ENCODE measurements around the gene CTNS.

CTNS gene

GRCh38 chr17:3626831-3627768, 9.5 kb upstream of the CTNS start:
- no peak for DNase-seq

- DNase-seq = no peak
Observed at GRCh38 chr17:3627769-3628167, 8.8 kb upstream of the CTNS start.

GRCh38 chr17:3630781-3631180, 5.8 kb upstream of the CTNS start:
- DNase-seq = no peak

GRCh38 chr17:3632287-3632686, 4.3 kb upstream of the CTNS start:
- DNase-seq = no peak

- DNase-seq = no peak
Observed at GRCh38 chr17:3635474-3636153, 946 bp upstream of the CTNS start.

GRCh38 chr17:3636908-3637373, 381 bp downstream of the CTNS start:
- DNase-seq = peak in 1 of 2 experiments; percentile 6

GRCh38 chr17:3639981-3640596, 3.5 kb downstream of the CTNS start:
- no peak for DNase-seq

- DNase-seq = no peak
Observed at GRCh38 chr17:3641014-3641413, 4.5 kb downstream of the CTNS start.

GRCh38 chr17:3641717-3642486, 5.3 kb downstream of the CTNS start:
- DNase-seq = no peak

- no peak for DNase-seq
Observed at GRCh38 chr17:3643889-3644349, 7.4 kb downstream of the CTNS start.

- no peak for DNase-seq
Observed at GRCh38 chr17:3645310-3645709, 8.8 kb downstream of the CTNS start.

GRCh38 chr17:3647251-3647650, 10.7 kb downstream of the CTNS start:
- DNase-seq = no peak

GRCh38 chr17:3647769-3648555, 11.4 kb downstream of the CTNS start:
- peak; percentile 39 for DNase-seq

GRCh38 chr17:3655766-3656165, 19.2 kb downstream of the CTNS start:
- no peak for DNase-seq

GRCh38 chr17:3656353-3656752, 19.8 kb downstream of the CTNS start:
- DNase-seq = no peak

GRCh38 chr17:3656755-3657587, 20.4 kb downstream of the CTNS start:
- DNase-seq = no peak

- DNase-seq = no peak
Observed at GRCh38 chr17:3657588-3657869, 21.0 kb downstream of the CTNS start.

GRCh38 chr17:3657874-3658783, 21.6 kb downstream of the CTNS start:
- no peak for DNase-seq

GRCh38 chr17:3658784-3659449, 22.4 kb downstream of the CTNS start:
- no peak for DNase-seq

All from activated CD4-positive, alpha-beta T cell treated with anti-CD3 and anti-CD28 coated beads, Interleukin-2, amount 50 U/mL, for 4 hours (primary cell).